ENCODE measurements around the gene CHST15. TPM values are rescaled to one million over a fixed set of nuclear protein-coding genes. Genes with fewer than 3 reads are reported as not detected.

CHST15 gene
- total RNA-seq, 1 donor from 2014 or later, result 4.5 TPM

DNA sequence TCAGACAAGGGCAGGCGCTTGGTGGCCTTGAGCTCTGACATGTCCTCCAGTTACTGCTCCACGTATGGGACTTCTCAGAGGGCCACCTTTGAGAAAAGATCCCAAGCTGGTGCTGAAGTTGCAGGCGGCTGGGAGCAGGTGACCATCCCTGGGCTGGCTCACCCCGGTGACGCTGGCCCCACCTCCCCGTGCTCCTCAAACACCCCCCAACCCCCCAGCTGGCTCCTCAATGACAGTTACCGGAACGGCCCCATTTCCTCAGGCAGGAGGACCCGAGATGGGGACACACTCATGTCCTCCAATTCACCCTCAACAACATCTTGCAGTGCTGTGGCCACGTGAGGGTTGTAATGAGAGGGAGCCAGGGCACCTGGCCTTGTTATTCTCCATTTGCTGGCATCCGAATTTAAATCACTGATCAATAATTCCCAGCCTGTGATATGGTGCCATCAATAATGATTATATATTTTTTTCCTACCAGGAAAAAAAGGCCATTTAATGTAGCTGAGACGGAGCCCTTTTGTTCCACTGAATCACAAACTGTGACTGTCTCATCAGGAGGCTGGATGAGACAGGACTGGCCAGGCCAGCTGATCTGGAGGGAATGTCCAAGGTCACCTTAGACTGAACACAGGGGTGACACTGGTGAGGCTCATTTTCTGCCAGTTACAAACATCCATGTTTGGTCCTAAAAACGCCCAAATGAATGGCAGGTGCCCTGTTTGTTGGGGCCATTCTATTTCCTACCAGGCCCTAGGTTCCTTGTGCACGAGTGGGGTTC is 64.5 kb downstream of the CHST15 start:
- Histone ChIP-seq H3K9me3 (replicated peaks) (no peaks in the 10 kb centered on the region), H3K36me3 (no peaks in the 10 kb centered on the region), H3K4me3 (no peak overlapping the region), H3K27me3 (ENCODE audit: low read depth) (peaks cover 45% of the 10 kb centered on the region), H3K4me1 (peaks cover 7% of the 10 kb centered on the region), H3K27ac (replicated peaks) (no peak overlapping the region)
- DNase-seq, result no peak
- intact Hi-C loops (cut with micrococcal nuclease), result no loop called here
- TF ChIP-seq, protein P1, sequence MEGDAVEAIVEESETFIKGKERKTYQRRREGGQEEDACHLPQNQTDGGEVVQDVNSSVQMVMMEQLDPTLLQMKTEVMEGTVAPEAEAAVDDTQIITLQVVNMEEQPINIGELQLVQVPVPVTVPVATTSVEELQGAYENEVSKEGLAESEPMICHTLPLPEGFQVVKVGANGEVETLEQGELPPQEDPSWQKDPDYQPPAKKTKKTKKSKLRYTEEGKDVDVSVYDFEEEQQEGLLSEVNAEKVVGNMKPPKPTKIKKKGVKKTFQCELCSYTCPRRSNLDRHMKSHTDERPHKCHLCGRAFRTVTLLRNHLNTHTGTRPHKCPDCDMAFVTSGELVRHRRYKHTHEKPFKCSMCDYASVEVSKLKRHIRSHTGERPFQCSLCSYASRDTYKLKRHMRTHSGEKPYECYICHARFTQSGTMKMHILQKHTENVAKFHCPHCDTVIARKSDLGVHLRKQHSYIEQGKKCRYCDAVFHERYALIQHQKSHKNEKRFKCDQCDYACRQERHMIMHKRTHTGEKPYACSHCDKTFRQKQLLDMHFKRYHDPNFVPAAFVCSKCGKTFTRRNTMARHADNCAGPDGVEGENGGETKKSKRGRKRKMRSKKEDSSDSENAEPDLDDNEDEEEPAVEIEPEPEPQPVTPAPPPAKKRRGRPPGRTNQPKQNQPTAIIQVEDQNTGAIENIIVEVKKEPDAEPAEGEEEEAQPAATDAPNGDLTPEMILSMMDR (IDR thresholded peaks at IDR 0.05; ENCODE audit: borderline replicate concordance), result no peak

DNA sequence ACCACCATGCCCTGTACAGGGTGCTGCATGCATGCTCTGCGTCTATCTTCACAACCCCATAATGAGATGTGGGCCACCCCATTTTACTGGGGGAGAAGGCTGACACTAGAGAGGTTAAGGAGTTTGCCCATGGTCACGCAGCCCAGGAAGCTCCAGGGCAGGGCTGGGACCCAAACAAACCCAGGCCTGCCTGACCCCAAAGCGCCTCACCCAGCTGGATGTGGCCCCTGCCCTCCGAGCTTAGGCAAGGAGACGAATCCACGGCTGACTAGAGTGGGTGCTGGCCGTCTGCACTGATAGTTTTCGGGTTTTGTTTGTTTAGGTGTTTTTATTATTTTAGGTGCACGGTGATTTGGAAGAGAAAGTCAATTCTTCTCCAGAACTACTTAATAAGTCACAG is 65.7 kb downstream of the CHST15 start:
- H3K27me3 ChIP-seq (ENCODE audit: low read depth), result peaks cover 58% of the 10 kb centered on the region
- H3K4me3 ChIP-seq, result no peak overlapping the region
- H3K27ac ChIP-seq (replicated peaks), result no peak overlapping the region
- intact Hi-C loops (cut with micrococcal nuclease), result no loop called here
- no peaks in the 10 kb centered on the region for H3K36me3 ChIP-seq
- no peaks in the 10 kb centered on the region for H3K4me1 ChIP-seq
- no peak for DNase-seq
- H3K9me3 ChIP-seq (replicated peaks), result no peaks in the 10 kb centered on the region
- TF ChIP-seq, protein P1 (IDR thresholded peaks at IDR 0.05; ENCODE audit: borderline replicate concordance), result no peak

DNA sequence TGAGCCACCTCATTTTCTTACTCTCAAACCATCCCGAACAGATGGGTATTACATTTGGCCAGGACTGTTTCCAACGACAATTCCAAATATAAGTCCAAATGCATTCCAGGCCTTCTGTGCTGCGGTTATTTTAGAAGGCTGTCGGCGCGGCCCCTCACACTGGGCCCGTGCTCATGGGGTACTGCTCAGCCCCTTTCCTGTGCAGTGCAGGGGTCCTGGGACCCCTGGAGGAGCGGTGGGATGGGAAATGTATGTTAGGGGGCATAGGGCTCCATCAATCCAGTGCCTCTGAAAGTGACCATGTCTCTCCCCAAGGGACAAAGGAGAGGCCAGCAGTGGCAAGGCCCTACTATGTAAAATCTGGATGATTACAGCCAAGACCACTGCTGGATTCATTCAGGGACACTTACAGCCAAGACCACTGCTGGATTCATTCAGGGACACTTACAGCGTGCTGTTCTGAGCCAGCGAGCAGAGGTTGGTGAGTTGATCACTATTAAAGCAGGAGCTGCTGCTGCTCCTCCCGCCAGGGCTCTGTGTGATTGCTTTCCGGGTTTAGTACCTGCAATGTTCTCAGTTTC is 66.3 kb downstream of the CHST15 start:
- no peaks in the 10 kb centered on the region for H3K9me3 ChIP-seq (replicated peaks)
- H3K4me1 ChIP-seq, result no peaks in the 10 kb centered on the region
- no peaks in the 10 kb centered on the region for H3K36me3 ChIP-seq
- no peak overlapping the region for H3K4me3 ChIP-seq
- intact Hi-C loops (cut with micrococcal nuclease), result no loop called here
- no peak for DNase-seq
- no peak overlapping the region for H3K27ac ChIP-seq (replicated peaks)
- H3K27me3 ChIP-seq (ENCODE audit: low read depth), result peaks cover 63% of the 10 kb centered on the region
- TF ChIP-seq, protein P1 (IDR thresholded peaks at IDR 0.05; ENCODE audit: borderline replicate concordance), result no peak

DNA sequence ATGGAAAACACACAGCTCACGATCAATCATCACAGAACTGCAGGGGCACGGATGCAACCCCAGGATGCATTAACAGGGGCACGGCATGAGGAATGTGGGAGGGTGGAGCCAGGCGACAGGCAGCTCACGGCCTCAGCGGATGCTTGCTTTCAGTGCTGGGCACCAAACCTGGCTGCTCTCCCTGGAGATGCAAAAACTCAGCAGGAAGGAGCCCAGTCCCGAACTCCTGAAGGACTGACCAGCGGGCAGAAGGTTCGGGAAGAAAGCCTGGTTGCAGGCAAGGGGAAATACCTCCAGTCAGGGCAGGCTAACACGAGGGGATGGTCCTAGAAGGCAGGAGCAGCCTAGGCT is 66.8 kb downstream of the CHST15 start:
- peaks cover 68% of the 10 kb centered on the region for H3K27me3 ChIP-seq (ENCODE audit: low read depth)
- DNase-seq, result no peak
- TF ChIP-seq, protein P1 (IDR thresholded peaks at IDR 0.05; ENCODE audit: borderline replicate concordance), result no peak
- no peaks in the 10 kb centered on the region for H3K9me3 ChIP-seq (replicated peaks)
- no peaks in the 10 kb centered on the region for H3K4me1 ChIP-seq
- no peaks in the 10 kb centered on the region for H3K36me3 ChIP-seq
- no peak overlapping the region for H3K4me3 ChIP-seq
- no peak overlapping the region for H3K27ac ChIP-seq (replicated peaks)
- intact Hi-C loops (cut with micrococcal nuclease), result no loop called here

DNA sequence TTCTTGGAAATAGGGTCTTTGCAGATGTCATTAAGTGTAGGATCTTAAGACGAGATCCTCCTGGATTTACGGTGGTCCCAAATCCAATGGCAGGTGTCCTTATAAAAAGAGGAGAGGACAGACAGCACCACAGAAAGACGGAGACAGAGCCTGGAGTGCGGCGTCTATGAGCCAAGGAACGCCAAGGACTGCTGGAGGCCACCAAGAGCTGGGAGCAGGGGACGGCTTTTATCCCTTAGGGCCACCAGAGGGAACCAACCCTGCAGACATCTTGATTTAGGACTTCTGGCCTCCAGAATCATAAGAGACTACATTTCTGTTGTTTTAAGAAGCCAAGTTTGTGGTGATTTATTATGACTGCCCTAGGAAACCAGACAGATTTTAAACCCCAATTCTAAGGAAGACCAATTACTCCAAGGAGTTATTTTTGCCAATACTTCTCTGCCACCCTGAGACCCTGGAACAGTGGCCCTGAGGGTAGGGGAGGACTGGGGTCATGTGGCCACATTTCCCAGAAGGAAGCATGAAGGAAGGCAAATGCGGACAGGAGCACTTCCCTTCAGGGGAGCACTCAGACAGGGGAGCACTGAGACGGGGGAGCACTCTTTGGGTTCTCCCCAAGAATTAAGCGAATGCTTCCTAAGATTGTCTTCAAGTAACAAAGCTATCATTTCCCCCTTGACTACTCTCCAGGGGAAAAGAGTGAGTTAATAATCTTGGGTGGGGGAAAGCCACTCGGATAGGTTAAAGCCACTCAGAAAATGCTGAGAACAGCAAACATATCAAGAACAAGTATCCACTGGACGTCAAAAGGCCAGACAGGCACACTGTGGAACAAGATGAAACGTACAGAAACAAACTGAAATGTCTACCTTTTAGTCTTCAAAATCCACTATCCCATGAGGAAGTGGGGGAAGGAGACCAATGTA is 67.5 kb downstream of the CHST15 start:
- intact Hi-C loops (cut with micrococcal nuclease), result no loop called here
- Histone ChIP-seq H3K9me3 (replicated peaks) (no peaks in the 10 kb centered on the region), H3K4me1 (no peaks in the 10 kb centered on the region), H3K36me3 (no peaks in the 10 kb centered on the region), H3K27ac (replicated peaks) (no peak overlapping the region), H3K4me3 (no peak overlapping the region), H3K27me3 (ENCODE audit: low read depth) (peaks cover 74% of the 10 kb centered on the region)
- TF ChIP-seq, protein P1 (IDR thresholded peaks at IDR 0.05; ENCODE audit: borderline replicate concordance), result peak; percentile 59
- DNase-seq, result no peak
